HG02759 (cell line): ENCODE measurements around the gene MED14.

Experiments used
- ATAC-seq: cut with Tn5 transposase; IDR thresholded peaks from one replicate; pipeline ENCODE4 v1.9.1; 2021; ENCODE audit warnings: mild to moderate bottlenecking, moderate library complexity; ENCODE audit not compliant: unreplicated experiment

MED14 gene

DNA sequence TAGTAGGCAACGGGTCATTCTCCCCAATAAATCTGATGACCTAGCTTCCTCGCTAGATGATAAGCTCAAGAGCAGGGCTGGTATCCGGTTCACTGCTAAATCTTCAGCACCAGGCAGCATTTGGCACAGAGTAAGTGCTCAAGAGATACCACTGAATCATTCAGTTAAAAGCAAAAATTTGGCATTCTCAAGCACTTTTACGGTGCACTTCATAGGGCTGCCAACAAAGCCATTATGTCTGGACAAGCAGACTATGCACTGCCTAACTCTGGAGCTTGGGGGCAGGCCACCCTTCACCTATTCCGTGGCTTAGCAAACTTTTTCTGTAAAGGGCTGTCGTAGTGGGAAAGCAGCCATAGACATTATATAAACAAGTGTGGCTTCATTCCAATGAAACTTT is 64.2 kb downstream of the MED14 start:
- no peak for ATAC-seq

DNA sequence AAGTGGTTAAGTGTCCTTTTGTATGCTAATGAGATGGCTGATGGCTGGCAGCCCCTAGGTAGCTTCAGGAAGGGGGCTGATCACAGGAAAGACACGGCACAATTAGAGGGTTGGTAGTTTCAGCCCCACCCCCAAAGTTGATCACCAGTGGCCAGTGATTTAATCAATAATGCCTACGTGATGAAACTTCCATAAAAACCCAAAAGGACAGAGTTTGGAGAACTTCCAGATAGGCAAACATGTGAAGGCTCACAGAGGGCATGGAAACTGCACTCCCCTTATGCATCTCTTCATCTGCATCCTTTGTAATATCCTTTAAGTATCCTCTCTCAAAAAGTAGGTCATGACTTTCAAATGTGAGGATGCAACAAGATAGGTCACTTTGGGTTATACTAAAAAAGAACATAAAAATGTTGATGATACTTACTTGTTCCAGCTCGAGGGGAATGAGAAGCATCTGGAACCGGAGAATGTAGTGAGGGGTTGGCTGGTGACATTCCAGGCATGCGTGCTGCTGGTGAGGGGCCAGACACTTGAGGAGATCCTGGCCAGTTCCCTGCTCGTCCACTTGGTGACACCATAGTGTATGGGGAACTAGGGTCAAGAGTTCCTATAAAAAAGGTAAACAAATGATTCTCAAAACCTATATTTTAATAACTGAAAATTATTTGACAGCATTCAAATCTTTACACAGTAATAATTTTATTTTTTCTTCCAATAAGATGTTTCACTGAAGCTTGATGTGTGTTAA is 71.3 kb downstream of the MED14 start:
- ATAC-seq: no peak

DNA sequence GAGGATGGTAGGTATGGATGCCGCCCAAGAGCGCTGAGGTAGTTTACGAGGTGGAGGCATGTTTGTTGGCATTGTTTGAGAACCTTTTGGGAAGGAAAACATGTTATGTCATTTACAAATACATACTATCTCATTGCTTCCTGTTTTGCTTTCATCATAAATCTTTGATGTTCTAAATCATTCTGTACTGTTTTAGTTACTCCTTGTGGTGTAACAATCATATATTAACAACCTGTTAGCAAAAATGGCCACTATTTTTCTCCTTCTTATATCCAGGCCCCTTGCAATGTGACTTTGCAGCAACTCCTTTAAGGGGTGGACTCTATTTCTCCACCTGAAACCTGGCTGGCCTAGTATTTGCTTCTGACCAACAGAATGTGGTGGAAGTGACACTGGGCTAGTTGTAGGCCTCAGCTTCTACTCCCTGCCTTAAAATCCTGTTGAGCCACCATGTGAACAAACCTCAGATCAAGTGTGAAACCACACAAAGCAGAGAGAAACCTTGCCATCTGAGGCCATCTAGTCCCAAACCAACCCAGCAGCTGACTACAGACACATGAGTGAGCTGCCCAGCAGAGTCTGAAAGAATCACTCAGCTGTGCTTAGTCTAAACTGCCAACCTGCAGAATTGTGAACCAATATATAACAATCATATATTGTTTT is 72.1 kb downstream of the MED14 start:
- peak; percentile 48 for ATAC-seq

DNA sequence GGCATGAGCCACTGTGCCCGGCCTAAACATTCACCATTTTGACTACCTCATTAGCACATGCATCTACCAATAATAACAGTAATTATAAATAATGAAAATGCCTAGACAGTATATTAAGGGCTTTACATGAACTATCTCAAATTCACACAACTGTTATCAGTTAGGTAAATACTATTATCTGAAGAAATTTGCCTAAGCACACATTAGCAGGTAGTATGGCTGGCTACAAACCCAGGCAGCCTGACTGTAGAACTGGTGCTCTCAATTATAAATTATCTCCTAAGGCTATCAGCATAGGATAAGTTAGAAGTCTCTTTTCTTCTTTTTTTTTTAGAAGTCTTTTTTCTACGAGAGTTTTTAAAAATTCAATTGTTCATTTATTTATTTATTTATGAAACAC is 73.9 kb downstream of the MED14 start:
- ATAC-seq: no peak

DNA sequence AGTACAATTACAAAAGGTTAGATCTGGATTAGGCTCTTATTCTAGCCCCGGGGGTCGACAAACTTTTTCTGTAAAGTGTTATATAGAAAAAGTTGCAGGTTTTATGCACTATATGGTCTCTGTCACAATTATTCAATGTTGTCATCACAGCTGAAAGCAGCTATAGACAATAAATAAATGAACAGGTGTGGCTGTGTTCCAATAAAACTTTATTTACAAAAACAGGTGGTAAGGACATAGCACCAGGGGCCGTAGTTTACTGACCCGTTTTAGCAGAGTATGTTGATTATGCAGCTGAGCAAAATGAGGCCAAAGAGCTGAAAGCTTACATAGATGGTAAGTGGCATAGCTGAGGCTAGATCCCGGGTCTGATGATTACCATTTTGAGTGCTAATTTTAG is 75.0 kb downstream of the MED14 start:
- no peak for ATAC-seq

DNA sequence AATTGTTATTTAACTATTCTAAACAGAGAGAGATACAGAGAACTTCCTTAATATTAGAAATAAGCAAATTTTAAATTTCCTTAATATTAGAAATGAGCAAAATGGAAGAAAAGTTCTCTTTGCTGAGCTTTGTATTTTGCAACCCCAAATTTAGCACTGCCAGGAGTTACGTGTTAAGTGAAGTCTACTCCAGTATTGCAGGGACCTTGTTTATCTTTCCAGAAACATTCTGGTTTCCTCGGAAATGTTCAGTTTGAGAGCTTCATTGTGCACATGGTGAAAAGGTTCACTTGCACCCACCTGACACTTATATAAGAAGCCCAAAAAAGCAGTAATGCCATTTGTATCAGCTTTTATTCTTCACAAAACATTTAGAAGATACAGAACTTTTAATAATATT is 81.8 kb downstream of the MED14 start:
- no peak for ATAC-seq

DNA sequence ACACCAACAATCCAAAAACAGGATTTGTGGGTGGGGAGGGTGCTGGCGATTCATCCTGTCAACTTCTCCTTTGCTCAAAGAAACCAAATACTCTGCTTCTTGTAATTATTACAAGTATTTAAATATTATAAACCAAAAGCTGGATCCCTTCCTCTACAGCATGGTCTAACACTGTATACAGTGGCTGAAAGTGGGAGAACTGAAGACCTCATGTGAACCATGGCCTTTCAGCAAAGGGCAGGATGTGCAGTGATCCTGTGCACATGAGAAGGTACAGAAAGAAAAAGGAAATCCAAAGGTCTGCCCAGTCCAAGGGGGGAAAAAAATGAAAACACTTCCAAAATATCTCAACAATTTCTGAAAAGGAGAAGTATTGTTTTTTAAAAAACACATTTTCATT is 82.7 kb downstream of the MED14 start:
- ATAC-seq: no peak

DNA sequence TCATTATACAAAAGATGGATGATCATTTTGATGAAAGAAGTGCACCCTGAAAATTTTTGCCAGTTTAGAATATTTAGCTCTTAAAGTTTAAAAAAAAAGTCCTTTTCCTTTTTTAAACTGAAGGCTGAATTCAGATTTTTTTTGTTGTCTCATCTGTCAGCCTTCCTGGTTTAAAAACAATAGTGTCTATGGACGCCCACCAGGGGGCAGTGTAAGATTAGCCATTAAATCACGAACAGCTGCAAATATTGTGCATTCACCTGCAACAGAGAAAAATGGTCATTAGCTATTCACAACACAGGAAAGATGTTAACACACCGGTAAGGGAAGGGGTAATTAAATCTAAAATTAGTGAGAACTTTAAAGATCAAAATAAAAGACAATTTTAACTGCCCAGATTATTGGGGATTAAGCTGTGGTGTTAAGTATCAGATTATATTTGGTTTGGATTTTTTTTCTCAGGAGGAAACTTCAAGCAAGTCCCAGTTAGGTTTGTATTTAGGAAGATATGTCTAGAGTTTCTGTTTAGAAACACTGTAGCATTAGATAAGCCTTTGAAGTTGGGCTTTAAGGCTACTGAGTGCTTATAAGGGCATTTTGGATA is 83.6 kb downstream of the MED14 start:
- no peak for ATAC-seq

DNA sequence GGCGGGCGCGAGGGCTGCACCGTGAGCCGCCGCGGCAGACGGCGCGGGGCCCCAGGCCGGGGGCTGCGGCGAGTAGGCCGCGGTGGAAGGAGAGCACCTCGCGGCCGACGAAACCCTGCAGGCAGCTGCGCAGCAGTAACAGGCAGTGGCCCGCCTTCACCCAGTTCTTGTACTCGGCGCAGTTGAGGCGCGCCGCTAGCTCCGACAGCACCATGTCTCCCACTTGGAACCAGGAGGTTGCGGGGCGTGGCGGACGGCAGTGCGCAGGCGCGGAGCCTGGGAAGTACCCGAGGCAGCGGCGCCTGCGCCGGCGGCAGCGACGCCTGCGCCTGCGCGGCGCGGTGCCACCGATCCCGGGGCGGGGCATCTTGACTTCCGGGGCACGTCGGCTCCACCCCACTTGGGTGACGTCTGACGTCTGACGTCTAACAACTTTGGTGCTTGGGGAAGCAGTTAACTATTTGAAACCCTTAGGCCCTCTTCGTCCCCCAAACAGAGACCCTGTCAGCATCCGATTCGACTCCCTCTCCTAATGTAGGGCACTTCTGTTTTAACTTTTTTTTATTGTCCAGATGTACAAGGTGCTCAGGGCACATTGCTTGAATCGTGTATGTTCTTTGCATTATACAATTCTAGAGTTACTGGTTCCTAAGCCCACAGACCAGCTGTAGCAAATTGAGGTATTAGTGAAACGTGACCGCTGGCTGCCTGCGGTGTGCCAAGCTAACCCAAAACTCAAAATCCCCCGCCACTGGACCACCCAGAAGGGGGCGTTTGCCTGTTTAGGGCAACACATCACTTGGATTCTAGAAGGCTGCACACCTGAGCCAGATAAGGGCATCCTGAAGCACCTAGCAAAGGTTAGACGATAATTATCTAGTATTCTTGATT is 87.8 kb downstream of the MED14 start, which contains the start of gene CXorf38:
CXorf38 (minus strand) TSS at position 255 of the 891 bp plus-strand sequence; CDS start at position 214, 41 bp downstream.
- ATAC-seq: peak; percentile 77

DNA sequence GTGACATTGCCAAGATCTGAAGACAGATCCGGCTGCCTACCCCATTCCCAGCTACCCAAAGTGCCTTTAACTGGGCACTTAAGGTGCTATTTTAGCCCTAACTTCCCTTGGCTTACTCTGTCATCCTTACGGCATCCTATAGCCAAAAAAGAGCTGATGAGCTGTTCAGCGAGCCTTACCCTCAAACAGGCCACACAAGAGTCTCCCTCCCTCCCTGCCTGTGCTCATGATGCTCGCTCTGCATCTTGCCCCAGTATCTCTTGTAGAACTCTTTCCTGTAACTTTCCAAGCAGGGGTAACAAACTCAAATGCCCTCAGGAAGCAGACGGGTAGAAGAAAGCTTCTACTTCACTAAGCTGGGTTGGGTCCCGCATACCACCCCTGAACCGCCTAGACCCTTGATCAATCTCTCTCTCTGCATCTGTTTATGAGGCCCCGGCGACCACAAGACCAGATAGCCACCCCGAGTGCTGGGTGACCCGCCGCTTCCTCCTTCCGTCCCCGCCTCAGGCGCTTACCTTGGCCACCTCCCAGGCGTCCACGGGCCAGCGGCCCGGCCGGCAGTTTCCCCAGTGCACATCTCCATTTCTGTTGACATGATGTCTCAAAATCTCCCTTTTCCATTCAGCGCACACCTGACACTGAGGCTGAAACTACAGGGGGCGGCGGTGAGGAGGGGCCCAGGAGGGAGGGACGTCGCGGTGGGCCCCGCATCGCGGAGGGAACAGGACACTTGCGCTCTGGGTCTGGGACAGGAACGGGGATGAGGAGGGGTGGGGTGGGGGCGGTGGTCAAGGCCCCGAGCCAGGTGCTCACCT is 88.6 kb downstream of the MED14 start:
- peak; percentile 31 for ATAC-seq

DNA sequence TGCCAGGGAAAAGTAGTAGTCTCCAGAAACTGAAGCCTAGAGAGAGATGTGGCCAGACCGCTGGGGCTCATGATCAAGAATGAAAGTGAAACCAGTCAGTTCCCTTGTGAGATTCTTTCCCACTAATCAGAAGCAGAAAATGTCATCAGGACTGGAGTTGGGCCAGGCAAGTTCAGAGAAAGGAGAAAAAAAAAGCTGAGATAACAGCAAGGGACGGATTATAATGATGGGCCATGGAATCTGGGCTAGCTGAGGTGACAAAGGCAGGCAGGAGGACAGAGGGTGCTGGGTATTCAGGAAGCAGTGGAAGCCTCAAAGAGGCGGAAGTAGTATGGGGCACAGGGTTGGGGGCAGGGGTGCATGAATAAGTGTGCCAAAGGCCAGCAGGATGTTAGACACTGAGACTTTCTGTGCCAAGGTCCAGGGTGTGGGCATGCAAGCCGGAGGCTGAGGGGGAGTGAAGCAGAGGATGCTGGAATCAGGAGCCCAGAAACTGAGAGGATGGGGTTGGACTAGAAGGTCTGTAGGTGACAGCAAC is 90.5 kb downstream of the MED14 start:
- ATAC-seq: no peak

DNA sequence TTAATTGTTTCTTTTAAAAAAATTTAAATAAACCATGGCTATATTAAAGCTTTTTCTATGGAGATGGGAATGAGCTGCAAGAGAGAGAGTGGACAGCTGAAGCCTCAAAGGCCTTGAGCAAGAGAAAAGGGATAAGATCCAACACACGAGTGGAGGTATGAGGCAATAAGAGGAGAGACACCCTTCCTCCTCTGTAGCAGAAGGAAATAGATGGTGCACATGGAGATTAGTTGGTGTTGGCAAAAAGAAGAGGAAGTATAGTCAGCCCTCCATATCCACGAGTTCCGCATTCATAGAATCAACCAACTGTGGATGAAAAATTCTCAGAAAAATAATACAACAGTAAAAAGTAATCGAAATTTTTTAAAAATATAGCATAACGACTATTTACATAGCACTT is 91.2 kb downstream of the MED14 start:
- no peak for ATAC-seq

DNA sequence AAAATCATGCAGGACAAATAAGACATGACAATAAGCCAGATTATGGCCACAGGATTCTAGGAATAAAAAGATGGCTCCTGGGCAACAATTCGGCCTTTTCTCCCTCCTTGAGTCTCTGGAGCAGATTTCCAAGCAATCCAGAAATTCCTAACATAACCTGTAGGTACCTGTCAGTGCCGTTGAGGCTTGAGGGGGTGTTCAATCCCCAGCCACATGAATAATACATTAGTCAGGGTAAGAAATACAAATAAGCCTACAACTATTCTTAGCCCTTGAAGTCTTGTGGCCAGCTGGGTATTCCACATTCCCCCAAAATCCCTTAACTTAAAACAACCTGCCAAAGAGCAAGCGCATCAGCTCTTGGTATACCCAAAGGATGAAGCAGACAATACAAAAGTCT is 97.7 kb downstream of the MED14 start:
- ATAC-seq: no peak

DNA sequence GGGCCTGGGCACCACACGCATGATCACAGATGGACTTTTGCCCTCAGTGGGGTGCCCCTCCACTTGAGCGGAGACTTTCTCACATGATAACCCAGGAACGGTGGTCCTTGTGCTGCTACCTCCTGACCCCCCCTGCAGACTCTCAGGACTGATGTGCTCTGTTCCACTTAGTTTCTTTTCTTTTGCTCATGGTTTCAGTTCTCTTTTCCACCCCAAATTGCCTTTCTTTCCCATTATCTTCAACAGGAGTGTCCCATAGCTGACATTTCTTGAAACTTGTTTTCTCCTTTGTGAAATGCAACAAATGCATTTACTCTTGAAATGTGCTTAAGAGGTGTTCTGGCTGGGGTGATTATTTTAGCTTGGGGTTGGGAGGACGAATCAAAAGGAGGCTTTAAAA is 103.1 kb downstream of the MED14 start:
- no peak for ATAC-seq

DNA sequence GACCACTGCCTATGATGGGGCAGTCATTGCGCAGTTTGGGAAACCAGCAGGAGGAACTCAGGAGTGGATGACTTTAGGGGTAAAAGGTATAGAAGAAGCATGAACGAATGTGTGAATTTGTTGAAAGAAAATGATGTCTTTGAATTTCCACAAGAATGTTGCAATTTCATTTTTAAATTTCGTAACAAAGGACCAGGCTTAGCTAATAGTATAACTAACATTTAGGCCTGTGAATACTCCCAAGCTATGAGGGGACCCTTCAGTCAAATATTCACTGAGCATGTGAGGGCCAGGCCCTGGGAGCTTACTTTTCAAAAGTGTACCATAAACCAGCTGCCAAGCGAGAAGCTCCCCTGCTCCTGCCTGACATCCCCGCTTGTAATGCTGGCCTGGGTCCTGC is 106.8 kb downstream of the MED14 start:
- ATAC-seq: no peak

DNA sequence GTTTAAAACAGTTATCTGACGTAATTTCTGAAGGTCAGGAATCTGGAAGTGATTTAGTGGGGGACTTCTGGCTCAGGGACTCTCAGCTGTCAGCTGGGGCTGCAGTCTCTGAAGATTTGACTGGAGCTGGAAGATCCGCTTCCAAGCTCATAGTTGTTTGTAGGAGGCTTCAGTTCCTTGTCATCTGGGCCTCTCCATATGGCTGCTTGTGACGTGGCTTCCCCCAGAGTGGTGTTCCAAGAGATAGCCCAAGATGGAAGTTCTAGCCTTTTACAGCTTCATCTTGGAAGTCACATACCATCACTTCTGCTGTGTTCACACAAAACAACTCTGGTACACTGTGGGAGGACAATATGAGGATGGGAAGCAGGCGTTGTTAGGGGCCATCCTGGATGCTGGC is 110.0 kb downstream of the MED14 start:
- ATAC-seq: no peak

DNA sequence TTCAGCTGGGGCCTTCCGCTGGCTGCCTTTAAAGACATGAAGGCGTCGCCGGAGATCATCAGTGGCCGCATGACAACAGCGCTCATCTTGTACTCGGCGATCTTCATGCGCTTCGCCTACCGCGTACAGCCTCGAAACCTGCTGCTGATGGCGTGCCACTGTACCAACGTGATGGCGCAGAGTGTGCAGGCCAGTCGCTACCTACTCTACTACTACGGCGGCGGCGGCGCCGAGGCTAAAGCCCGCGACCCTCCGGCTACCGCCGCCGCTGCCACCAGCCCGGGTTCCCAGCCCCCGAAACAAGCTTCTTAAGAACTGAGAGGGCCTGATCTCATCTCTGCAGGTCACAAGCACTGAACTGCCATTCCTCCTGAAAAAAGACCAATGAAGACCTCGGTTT is 111.7 kb downstream of the MED14 start:
- no peak for ATAC-seq

DNA sequence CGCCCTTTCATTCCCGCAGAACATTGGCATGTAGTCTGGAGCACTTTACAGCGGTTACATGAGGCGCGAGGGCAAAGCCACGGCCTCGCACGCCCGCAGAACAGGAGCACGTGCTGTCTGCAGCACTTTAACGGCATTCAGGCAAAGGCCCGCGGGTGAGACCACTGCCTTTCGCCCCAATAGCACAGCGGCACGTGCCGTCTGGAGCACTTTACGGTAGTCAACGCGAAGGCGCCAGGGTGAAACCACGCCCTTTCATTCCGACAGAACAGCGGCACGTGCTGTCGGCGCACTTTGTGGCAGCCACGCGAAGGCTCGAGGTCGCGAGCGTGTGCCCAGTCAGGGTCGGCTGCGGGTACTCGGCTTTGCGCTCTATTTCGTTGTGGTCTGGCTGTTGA is 112.2 kb downstream of the MED14 start, which contains the start of gene MPC1L:
MPC1L (plus strand) TSS at position 290 of the 398 bp plus-strand sequence. CDS start 138 bp downstream, outside the sequence.
- ATAC-seq: no peak

DNA sequence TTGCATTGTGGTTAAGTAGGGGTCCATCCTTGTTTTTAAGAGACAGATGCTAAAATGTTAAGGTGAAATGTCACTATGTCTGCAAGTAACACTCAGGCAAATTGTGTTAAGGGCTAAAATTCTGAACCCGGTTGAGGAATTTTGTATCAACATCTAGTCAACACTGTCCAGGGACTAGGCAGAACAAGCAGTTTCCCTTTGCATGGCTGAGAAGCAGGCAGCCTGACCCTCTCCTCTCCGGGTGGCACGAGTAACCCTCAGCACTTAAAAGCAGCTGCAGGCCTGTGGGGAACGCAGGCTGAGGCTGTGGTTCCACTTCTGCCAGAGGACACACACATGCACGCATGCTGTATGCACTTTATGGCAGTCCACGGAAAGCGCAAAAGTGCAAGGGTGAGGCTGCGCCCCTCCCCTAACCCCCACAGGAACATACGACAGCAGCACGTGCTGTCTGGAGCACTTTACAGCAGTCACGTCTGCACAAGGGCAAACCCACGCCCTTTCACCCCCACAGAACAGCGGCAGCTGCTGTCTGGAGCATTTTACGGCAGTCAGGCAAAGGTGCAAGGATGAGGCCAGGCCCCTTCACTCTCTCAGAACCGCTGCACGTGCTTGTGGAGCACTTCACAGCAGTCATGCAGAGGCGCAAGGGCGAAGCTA is 112.7 kb downstream of the MED14 start:
- no peak for ATAC-seq
